Inflammatory macrophage treated with lipopolysaccharide for 4 hours (primary cell): ENCODE data around the gene TKFC.

Experiments used
- DNase-seq: peaks from one replicate; pipeline ENCODE4 v3.0.0-alpha.2; 2020

The TKFC gene, protein sequence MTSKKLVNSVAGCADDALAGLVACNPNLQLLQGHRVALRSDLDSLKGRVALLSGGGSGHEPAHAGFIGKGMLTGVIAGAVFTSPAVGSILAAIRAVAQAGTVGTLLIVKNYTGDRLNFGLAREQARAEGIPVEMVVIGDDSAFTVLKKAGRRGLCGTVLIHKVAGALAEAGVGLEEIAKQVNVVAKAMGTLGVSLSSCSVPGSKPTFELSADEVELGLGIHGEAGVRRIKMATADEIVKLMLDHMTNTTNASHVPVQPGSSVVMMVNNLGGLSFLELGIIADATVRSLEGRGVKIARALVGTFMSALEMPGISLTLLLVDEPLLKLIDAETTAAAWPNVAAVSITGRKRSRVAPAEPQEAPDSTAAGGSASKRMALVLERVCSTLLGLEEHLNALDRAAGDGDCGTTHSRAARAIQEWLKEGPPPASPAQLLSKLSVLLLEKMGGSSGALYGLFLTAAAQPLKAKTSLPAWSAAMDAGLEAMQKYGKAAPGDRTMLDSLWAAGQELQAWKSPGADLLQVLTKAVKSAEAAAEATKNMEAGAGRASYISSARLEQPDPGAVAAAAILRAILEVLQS

DNA sequence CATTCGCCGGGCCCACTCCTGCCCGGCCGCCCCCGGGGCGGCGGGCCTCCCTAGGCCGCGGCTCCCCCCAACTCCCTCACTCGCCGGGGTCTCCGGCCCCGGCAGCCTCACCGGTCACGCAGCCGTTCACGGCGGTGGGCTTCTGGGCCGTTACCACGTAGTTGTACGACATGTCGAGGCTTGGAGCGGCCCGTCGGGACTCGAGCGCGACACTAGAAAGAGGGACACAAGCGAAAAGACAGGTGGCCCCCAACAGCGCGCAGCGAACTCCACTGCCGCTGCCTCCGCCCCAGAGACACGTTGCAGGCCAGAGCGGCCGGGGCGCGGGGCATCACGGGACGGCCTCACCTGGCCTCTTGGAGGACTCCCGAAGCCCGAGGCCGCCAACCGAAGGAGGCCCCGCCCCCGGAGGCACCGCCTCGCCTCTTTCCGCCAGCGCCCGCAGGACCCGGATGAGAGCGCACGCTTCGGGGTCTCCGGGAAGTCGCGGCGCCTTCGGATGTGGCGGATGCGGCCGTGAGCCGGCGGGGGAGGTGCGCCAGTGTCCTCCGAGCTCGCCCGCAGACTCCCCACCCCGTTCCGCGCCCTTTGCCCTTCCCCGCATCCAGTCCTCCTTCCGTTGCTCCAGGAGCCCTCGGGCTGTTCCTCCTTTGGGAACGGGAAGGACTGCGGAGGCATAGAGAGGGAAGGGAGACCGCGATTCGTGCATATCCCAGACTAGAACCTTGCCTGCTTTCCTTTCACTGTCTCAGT lies at the start of gene TKFC, which contains the start of gene DDB1:
Gene TKFC, plus strand, starts transcription at position 432 of the 753 bp plus-strand sequence. CDS start 1,501 bp downstream, outside the sequence.
Gene DDB1, minus strand, starts transcription at position 309 of the 753 bp plus-strand sequence. Its CDS starts 137 bp downstream, at position 172.
- DNase-seq: peak; percentile 86

DNA sequence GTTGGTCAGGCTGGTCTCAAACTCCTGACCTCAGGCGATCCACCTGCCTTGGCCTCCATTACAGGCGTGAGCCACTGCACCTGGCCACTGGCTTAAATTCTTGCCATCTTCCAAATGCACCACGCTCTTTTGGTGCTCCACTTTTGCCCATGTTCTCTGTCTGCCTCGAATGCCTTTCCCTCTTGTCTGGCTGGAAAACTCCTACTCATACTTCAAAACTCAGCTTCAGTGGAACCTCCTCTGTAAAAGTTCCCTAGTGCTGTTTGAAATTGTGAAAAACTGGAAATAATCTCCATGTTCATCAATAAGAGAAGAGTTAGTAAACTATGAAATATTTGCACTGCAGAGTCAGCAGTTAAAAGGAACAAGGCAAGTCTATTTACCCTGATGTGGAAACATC lies 49.4 kb upstream of the TKFC start:
- DNase-seq: no peak

DNA sequence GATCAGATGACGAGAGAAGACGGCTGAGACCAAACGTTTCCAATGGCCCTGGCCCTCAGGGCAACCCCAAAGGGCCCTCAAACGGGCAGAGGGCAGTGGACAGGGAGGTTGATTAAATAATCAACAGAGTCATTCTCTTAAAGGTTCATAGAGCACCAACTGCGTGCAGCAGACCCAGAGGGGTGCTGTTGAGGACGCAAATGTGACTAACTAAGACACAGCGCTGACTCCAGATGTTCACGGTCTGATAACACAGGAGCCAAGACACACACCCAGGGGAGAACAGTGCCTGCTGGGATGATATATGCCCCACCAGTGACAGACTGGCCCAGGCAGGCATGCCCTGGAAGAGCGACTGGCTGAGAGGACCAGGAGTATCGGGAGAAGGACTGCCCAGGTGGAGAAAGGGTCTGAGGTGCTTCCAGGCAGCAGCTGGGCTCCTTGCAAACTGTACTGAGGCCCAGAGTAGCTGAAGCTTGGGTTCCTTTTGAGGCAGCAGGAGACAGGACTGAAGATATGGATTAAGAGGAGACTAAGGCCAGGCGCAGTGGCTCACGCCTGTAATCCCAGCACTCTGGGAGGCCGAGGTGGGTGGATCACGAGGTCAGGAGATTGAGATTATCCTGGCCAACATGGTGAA lies 45.6 kb upstream of the TKFC start:
- DNase-seq: no peak

- no peak for DNase-seq
These were observed 41.9 kb upstream of the TKFC start for GRCh38 chr11:61290905-61291690.

DNA sequence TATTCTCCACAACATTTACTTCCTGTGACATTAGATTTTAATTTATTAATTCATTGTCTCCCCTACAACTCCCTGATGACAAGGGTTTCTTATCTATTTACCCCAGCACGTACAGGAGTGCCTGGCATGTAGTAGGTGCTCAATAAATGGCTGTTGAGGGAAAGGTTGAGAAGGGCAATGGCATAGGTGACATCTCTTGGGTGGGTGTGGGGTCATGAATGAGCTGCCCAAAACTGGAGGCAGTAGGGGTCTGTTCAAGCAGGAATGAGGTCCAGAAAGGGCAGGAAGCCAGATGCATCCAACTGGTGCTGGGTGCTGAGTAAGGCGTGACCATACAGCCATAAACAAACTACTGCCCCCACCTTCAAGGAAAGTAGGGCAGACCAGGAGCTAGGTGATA lies 40.7 kb upstream of the TKFC start:
- DNase-seq: no peak

- peak; percentile 19 for DNase-seq
These were observed 38.9 kb upstream of the TKFC start for GRCh38 chr11:61293867-61294716.

GRCh38 chr11:61294717-61295595 lies 38.1 kb upstream of the TKFC start, which contains the start of gene VWCE:
VWCE (minus strand) TSS chr11:61295316; CDS start chr11:61295037, 279 bp downstream.
- peak; percentile 49 for DNase-seq

DNA sequence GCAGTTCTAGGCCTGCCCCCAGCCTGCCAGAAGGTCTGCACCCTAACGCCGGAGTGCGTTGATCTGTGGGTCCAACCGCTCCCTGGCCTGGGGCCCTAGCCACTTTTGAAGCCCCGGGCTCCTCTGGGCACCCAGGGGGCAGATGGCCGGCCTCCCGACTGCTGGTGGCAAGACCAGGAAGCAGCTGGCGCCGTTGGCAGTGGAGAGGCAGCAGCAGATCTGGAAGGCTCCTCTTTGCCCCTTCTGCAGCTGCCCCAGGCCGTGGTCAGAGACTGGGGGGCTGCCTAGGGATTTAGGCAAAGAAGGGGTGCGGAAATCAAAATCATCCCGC lies 37.5 kb upstream of the TKFC start:
- no peak for DNase-seq

DNA sequence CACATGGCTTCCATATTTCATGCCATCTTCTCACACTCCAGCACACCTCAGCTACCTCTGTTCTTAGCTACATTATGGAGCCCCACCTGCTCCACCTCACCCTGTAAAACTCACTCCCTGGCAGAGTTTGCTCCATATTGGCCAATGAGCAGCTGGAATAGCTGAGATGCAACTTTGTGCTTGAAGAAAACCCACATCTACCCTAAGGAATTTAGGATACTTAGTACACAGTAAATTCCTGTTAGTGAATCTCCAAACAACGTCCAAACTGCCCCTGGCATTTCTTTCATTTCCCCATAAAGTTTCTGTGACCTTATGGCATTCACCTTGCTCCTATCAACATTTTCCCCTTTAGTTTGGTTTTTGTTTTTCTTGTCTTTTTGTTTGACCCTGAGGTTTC lies 35.7 kb upstream of the TKFC start:
- no peak for DNase-seq

- peak; percentile 76 for DNase-seq
These were observed 35.3 kb upstream of the TKFC start for GRCh38 chr11:61297746-61298145.

GRCh38 chr11:61298663-61299244 lies 34.3 kb upstream of the TKFC start:
- no peak for DNase-seq

- DNase-seq: no peak
These were observed 30.5 kb upstream of the TKFC start for GRCh38 chr11:61302550-61302949.

DNA sequence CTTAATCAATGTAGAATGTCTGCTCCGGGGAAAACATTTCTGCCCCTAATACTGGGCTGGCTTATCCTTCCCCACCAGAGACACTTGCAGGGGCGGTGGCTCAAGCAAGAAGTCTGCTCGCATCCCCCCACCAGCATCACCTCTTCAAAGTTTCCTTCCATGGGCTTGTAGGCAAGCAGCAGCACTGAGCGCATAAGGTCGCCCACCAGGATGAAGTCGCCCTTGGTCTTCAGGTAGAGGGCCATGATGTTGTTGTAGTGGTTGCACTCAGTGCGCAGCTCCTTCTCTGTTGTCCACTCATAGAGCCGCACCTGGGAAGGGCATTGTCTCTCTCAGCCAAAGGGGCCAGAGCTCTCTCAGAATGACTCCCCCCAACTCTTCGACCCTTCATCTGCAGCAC lies 29.3 kb upstream of the TKFC start:
- no peak for DNase-seq

GRCh38 chr11:61305417-61305816 lies 27.6 kb upstream of the TKFC start:
- no peak for DNase-seq

DNA sequence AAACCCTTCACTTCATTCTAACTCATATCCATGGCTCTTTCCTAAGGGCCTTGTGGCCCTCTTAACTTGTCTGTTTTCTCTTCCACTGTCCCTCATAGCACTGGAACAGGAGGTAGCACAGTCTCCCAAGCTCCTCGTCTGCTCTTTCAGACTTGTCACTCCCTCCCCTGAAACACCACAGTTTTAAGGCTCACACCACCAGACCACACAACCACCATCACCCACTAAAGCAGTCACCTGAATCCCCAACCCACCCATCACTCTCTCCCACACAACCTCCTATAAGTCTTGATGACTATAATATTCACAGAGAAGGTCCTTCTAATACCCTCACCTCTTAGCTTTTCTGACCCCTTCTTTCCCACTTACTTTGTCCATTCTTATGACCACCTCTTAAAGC lies 26.8 kb upstream of the TKFC start:
- DNase-seq: no peak

- no peak for DNase-seq
These were observed 25.7 kb upstream of the TKFC start for GRCh38 chr11:61307354-61307753.

- no peak for DNase-seq
These were observed 23.9 kb upstream of the TKFC start for GRCh38 chr11:61309141-61309540.

GRCh38 chr11:61309739-61310138 lies 23.3 kb upstream of the TKFC start:
- no peak for DNase-seq

GRCh38 chr11:61310749-61311148 lies 22.3 kb upstream of the TKFC start:
- DNase-seq: no peak

DNA sequence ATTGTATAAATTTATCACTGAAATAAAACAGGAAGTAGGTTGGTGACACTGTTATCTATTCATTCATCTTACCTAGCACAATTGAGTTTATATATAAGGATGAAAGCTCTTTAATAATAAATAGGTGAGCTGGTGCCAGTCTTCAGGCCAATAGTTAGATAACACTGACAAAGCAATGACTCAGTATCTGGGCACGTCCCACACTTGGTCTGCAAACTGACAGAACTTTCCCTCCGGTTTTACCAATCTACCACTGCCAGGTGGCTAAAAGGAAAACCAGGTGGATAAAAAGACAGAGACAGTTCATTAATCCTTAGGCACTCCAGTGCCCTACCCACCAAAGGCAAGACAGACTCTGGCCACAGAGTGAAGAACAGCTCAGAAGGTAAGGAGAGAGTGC lies 17.8 kb upstream of the TKFC start:
- no peak for DNase-seq
